HepG2 (cell line): Measurements from ENCODE around the gene PLEKHG2. TPM values are rescaled to one million over a fixed set of nuclear protein-coding genes. Genes with fewer than 3 reads are reported as not detected.

Source experiments
- AGO1 ChIP-seq: fragments of 200-400 bp; formaldehyde crosslinking; IDR thresholded peaks from 2 replicates; pipeline ENCODE4 v1.6.1; 2017; ENCODE audit warnings: mild to moderate bottlenecking, low read depth, low read length, moderate library complexity; ENCODE audit not compliant: poor library complexity, severe bottlenecking
- ATRX ChIP-seq: sonication (generic); formaldehyde crosslinking; IDR thresholded peaks from 2 replicates; pipeline ENCODE4 v1.4.0; 2020; ENCODE audit warnings: missing genetic modification reagents, borderline replicate concordance
- CENPX ChIP-seq: sonication (generic); formaldehyde crosslinking; IDR thresholded peaks from 2 replicates; pipeline ENCODE4 v1.9.0; 2021; ENCODE audit warnings: mild to moderate bottlenecking, missing genetic modification reagents, moderate library complexity
- GRHL1 ChIP-seq: sonication (generic); formaldehyde crosslinking; conservative IDR thresholded peaks from 2 replicates; pipeline ENCODE4 v1.8.0; 2022; ENCODE audit warnings: missing genetic modification reagents
- HES4 ChIP-seq: sonication (generic); formaldehyde crosslinking; IDR thresholded peaks from 2 replicates; pipeline ENCODE4 v1.9.0; 2021; ENCODE audit warnings: mild to moderate bottlenecking, missing genetic modification reagents, borderline replicate concordance
- HINFP ChIP-seq: sonication (generic); formaldehyde crosslinking; IDR thresholded peaks from 2 replicates; pipeline ENCODE4 v1.4.0; 2020; ENCODE audit warnings: low read depth, mild to moderate bottlenecking, missing genetic modification reagents
- KAT8 ChIP-seq: IDR thresholded peaks from 2 replicates; pipeline ENCODE4 v1.6.1; 2016; ENCODE audit warnings: missing genetic modification reagents, missing compliant biosample characterization
- KLF9 ChIP-seq: IDR thresholded peaks from 2 replicates; pipeline ENCODE4 v1.6.1; 2016; ENCODE audit warnings: low read depth
- MEIS1 ChIP-seq: sonication (generic); formaldehyde crosslinking; IDR thresholded peaks from 2 replicates; pipeline ENCODE4 v1.9.0; 2021; ENCODE audit warnings: mild to moderate bottlenecking, missing genetic modification reagents, moderate library complexity, borderline replicate concordance
- MIER2 ChIP-seq: IDR thresholded peaks from 2 replicates; pipeline ENCODE4 v1.6.1; 2016; ENCODE audit warnings: missing biosample characterization, missing genetic modification reagents
- PREB ChIP-seq: sonication (generic); formaldehyde crosslinking; IDR thresholded peaks from 2 replicates; pipeline ENCODE4 v1.4.0; 2020; ENCODE audit warnings: missing genetic modification reagents
- PRMT3 ChIP-seq: sonication (generic); formaldehyde crosslinking; IDR thresholded peaks from 2 replicates; pipeline ENCODE4 v1.8.1; 2022; ENCODE audit warnings: low read depth, mild to moderate bottlenecking, moderate library complexity, missing genetic modification reagents, borderline replicate concordance
- RARA ChIP-seq: IDR thresholded peaks from 2 replicates; pipeline ENCODE4 v1.6.1; 2016; ENCODE audit warnings: missing genetic modification reagents, missing compliant biosample characterization
- SMARCC2 ChIP-seq: fragments of 450-650 bp; IDR thresholded peaks from 2 replicates; pipeline ENCODE4 v1.6.1; 2017; ENCODE audit warnings: antibody characterized with exemption, mild to moderate bottlenecking
- SP1 ChIP-seq, 2 experiments: fragments of 450-650 bp in 1 of 2; sonication (generic) in 1 of 2; formaldehyde crosslinking in 1 of 2; IDR thresholded peaks; 2 replicates each; pipeline versions ENCODE4 v1.4.0 to v1.6.1; 2016 to 2020; ENCODE audit warnings: missing genetic modification reagents in 1 of 2
- STAG1 ChIP-seq: sonication (generic); formaldehyde crosslinking; IDR thresholded peaks from 2 replicates; pipeline ENCODE4 v1.4.0; 2020; ENCODE audit warnings: missing genetic modification reagents
- TP53 ChIP-seq: sonication (generic); formaldehyde crosslinking; conservative IDR thresholded peaks from 2 replicates; pipeline ENCODE4 v1.4.0; 2020; ENCODE audit warnings: missing genetic modification reagents
- ZBTB4 ChIP-seq: sonication (generic); formaldehyde crosslinking; IDR thresholded peaks from 2 replicates; pipeline ENCODE4 v1.4.0; 2020; ENCODE audit warnings: missing genetic modification reagents, mild to moderate bottlenecking, borderline replicate concordance
- ZFP62 ChIP-seq: sonication (generic); formaldehyde crosslinking; IDR thresholded peaks from 2 replicates; pipeline ENCODE4 v1.4.0; 2020; ENCODE audit warnings: missing genetic modification reagents
- ZNF101 ChIP-seq: sonication (generic); formaldehyde crosslinking; IDR thresholded peaks from 2 replicates; pipeline ENCODE4 v1.4.0; 2020; ENCODE audit warnings: mild to moderate bottlenecking, low read depth, missing genetic modification reagents, borderline replicate concordance
- ZNF547 ChIP-seq: sonication (generic); formaldehyde crosslinking; IDR thresholded peaks from 2 replicates; pipeline ENCODE4 v1.5.1; 2020; ENCODE audit warnings: mild to moderate bottlenecking, missing genetic modification reagents
- ZNF878 ChIP-seq: sonication (generic); formaldehyde crosslinking; IDR thresholded peaks from 2 replicates; pipeline ENCODE4 v1.8.1; 2023; ENCODE audit warnings: mild to moderate bottlenecking, missing genetic modification reagents, moderate library complexity
- polyA plus RNA-seq, 8 experiments: library from polyadenylated mRNA; depleted of rRNA in 3 of 8; stranded (reverse) in 7 of 8; unstranded in 1 of 8; fragments of >200 nt; fragmentation: Illumina TruSeq in 4 of 8; extraction: Trizol in 4 of 8; gene quantifications; 2 replicates each; pipeline versions ENCODE4 v1.2.1 to v1.2.3, GENCODE V29; 2011 to 2016; ENCODE audit warnings: low read depth in 4 of 8, missing spikeins in 1 of 8, mixed read lengths in 1 of 8; ENCODE audit not compliant: insufficient read depth in 1 of 8
- total RNA-seq, 5 experiments: library from RNA; depleted of rRNA; stranded (reverse); fragments of >200 nt; fragmentation: Illumina TruSeq; extraction: Trizol; gene quantifications; 2 replicates each; pipeline ENCODE4 v1.2.3, GENCODE V29; 2016; ENCODE audit warnings: low read depth in 1 of 5

Gene PLEKHG2
- total and polyA plus RNA-seq, 2 of the 13 experiments (the other 11 are each of a cell fraction or from before 2014, with no cell fraction given): 3.6 to 6.8 TPM

GRCh38 chr19:39401549-39402345, 10.7 kb upstream of the PLEKHG2 start (continued):
- TF ChIP-seq ZNF878 (CRISPR knock-in tag): peak; percentile 80
- TF ChIP-seq HINFP (CRISPR knock-in tag): peak; percentile 77
- TF ChIP-seq KAT8 (CRISPR knock-in tag): peak; percentile 81
- TF ChIP-seq RARA (CRISPR knock-in tag): peak; percentile 86
- peak; percentile 59; the same call in 1 of the 2 replicates for TF ChIP-seq ZNF547
- TF ChIP-seq MIER2 (CRISPR knock-in tag): no peak
- TF ChIP-seq ZFP62: no peak
- peak; percentile 58; the same call in 1 of the 2 replicates for TF ChIP-seq TP53 (CRISPR knock-in tag)
- no peak for TF ChIP-seq GRHL1 (CRISPR knock-in tag)
- peak; percentile 96; the same call in 1 of the 2 replicates for TF ChIP-seq MEIS1 (CRISPR knock-in tag)
- TF ChIP-seq ZNF101 (CRISPR knock-in tag): peak; percentile 66; the same call in 1 of the 2 replicates
- no peak for TF ChIP-seq ATRX (CRISPR knock-in tag)
- TF ChIP-seq PRMT3 (CRISPR knock-in tag): no peak
- no peak for TF ChIP-seq KLF9 (CRISPR knock-in tag)
- TF ChIP-seq PREB (CRISPR knock-in tag): no peak
- no peak for TF ChIP-seq AGO1
- no peak for TF ChIP-seq SP1 (IDR thresholded peaks at IDR 0.05)
- TF ChIP-seq SP1 (CRISPR knock-in tag; IDR thresholded peaks at IDR 0.05): peak; percentile 12; the same call in 1 of the 2 replicates
- no peak for TF ChIP-seq SMARCC2
- peak; percentile 31; the same call in 1 of the 2 replicates for TF ChIP-seq ZBTB4 (CRISPR knock-in tag)
- no peak for TF ChIP-seq STAG1 (CRISPR knock-in tag)
- no peak for TF ChIP-seq CENPX (CRISPR knock-in tag)
- peak; percentile 94 for TF ChIP-seq HES4
